ENCODE measurements around the gene TGFA. TPM values are rescaled to one million over a fixed set of nuclear protein-coding genes. Genes with fewer than 3 reads are reported as not detected.

The TGFA gene
- total RNA-seq, 1 donor from 2014 or later = 1.4 TPM

DNA sequence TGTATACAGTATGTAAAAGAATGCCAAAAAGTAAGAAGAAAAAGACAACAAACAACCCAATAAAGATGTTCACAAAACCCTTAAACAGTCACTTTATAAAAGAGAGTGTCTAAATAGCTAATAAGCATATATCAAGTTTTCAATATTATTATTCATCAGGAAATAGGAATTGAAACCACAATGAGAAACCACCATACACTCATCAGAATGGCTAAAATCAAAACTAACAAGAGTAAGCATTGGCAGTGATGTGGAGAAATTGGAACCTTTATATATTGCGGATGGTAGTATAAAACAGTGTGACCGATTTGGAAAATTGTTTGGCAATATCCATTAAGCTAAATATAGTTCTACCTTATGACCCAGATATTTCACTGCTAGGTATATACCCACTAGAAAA, 20.5 kb upstream of the TGFA start:
- Mint-ChIP-seq H3K27me3 (ENCODE audit: low read depth, unreplicated experiment) (no peaks in the 10 kb centered on the region), H3K4me1 (ENCODE audit: low read depth, unreplicated experiment) (peaks cover 11% of the 10 kb centered on the region), H3K36me3 (ENCODE audit: low read depth, unreplicated experiment) (no peaks in the 10 kb centered on the region), H3K4me3 (ENCODE audit: unreplicated experiment) (no peak overlapping the region), H3K9me3 (ENCODE audit: unreplicated experiment) (no peaks in the 10 kb centered on the region), H3K27ac (ENCODE audit: unreplicated experiment) (no peak overlapping the region)
- Histone ChIP-seq H3K4me2 (ENCODE audit: low read length) (no peak overlapping the region), H4K20me1 (ENCODE audit: insufficient read depth, low read length) (no peaks in the 10 kb centered on the region), H2AFZ (ENCODE audit: low read depth, low read length) (no peak overlapping the region), H3K4me3 (ENCODE audit: insufficient read depth, low read depth, low read length) (no peak overlapping the region), H3K9ac (ENCODE audit: low read length) (no peak overlapping the region), H3K27me3 (ENCODE audit: insufficient read depth, low read length) (peaks cover 3% of the 10 kb centered on the region), H3K9me3 (ENCODE audit: insufficient read depth, low read depth, low read length) (no peaks in the 10 kb centered on the region), H3K27ac (ENCODE audit: low read depth, low read length) (no peak overlapping the region), H3K4me1 (ENCODE audit: insufficient read depth, low read length) (no peaks in the 10 kb centered on the region), H3K36me3 (ENCODE audit: insufficient read depth, low read length) (no peaks in the 10 kb centered on the region), H3K79me2 (ENCODE audit: insufficient read depth, low read length) (no peaks in the 10 kb centered on the region)
- DNase-seq (ENCODE audit: low read depth) = no peak
- FAIRE-seq = no peak
- no peak for TF ChIP-seq EZH2 (IDR thresholded peaks at IDR 0.05; ENCODE audit: insufficient read depth, low read length)
- TF ChIP-seq, protein P1, sequence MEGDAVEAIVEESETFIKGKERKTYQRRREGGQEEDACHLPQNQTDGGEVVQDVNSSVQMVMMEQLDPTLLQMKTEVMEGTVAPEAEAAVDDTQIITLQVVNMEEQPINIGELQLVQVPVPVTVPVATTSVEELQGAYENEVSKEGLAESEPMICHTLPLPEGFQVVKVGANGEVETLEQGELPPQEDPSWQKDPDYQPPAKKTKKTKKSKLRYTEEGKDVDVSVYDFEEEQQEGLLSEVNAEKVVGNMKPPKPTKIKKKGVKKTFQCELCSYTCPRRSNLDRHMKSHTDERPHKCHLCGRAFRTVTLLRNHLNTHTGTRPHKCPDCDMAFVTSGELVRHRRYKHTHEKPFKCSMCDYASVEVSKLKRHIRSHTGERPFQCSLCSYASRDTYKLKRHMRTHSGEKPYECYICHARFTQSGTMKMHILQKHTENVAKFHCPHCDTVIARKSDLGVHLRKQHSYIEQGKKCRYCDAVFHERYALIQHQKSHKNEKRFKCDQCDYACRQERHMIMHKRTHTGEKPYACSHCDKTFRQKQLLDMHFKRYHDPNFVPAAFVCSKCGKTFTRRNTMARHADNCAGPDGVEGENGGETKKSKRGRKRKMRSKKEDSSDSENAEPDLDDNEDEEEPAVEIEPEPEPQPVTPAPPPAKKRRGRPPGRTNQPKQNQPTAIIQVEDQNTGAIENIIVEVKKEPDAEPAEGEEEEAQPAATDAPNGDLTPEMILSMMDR (IDR thresholded peaks at IDR 0.05; ENCODE audit: insufficient read depth, low read depth, low read length) = no peak

DNA sequence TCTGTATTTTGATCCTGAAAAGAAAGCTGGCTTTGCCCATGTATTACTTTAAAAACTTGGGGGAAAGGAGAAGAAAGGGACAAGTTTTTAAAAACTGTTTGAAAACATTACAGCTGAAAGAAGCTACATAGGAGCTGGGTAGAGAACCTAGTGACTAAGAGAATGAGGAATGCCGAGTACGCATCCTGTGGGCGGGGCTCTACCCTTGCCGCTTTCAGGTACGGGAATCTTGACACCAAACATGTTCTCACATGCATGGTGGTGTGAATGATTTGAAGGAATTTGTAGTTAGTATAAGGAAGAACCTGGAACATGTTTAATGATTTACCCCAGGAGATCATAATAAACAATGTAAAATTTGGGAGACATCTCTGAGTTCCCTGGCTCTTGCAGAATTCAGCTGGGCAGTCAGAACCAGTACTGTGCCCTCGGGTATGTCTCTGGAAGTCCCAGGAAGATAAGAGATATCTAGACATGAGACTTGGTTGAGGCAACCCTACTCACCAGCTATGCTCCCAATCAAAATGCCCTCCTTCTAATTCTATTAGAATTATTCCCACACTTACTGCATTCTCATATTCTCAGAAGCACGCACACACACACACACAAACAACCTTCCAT, 16.5 kb upstream of the TGFA start:
- H4K20me1 ChIP-seq (ENCODE audit: insufficient read depth, low read length) = no peaks in the 10 kb centered on the region
- Mint-ChIP-seq H3K4me1 (ENCODE audit: low read depth, unreplicated experiment) (peaks cover 9% of the 10 kb centered on the region), H3K27ac (ENCODE audit: unreplicated experiment) (peak overlapping the region; percentile 84), H3K36me3 (ENCODE audit: low read depth, unreplicated experiment) (no peaks in the 10 kb centered on the region), H3K4me3 (ENCODE audit: unreplicated experiment) (no peak overlapping the region), H3K27me3 (ENCODE audit: low read depth, unreplicated experiment) (no peaks in the 10 kb centered on the region), H3K9me3 (ENCODE audit: unreplicated experiment) (no peaks in the 10 kb centered on the region)
- no peak overlapping the region for H2AFZ ChIP-seq (ENCODE audit: low read depth, low read length)
- H3K27me3 ChIP-seq (ENCODE audit: insufficient read depth, low read length) = peaks cover 3% of the 10 kb centered on the region
- FAIRE-seq (no peak), DNase-seq (ENCODE audit: low read depth) (peak; percentile 47)
- H3K9me3 ChIP-seq (ENCODE audit: insufficient read depth, low read depth, low read length) = no peaks in the 10 kb centered on the region
- H3K4me1 ChIP-seq (ENCODE audit: insufficient read depth, low read length) = no peaks in the 10 kb centered on the region
- no peak overlapping the region for H3K27ac ChIP-seq (ENCODE audit: low read depth, low read length)
- H3K4me2 ChIP-seq (ENCODE audit: low read length) = no peak overlapping the region
- H3K36me3 ChIP-seq (ENCODE audit: insufficient read depth, low read length) = no peaks in the 10 kb centered on the region
- H3K79me2 ChIP-seq (ENCODE audit: insufficient read depth, low read length) = no peaks in the 10 kb centered on the region
- TF ChIP-seq, protein P1 (IDR thresholded peaks at IDR 0.05; ENCODE audit: insufficient read depth, low read depth, low read length) = no peak
- TF ChIP-seq EZH2 (IDR thresholded peaks at IDR 0.05; ENCODE audit: insufficient read depth, low read length) = no peak
- no peak overlapping the region for H3K9ac ChIP-seq (ENCODE audit: low read length)
- no peak overlapping the region for H3K4me3 ChIP-seq (ENCODE audit: insufficient read depth, low read depth, low read length)

DNA sequence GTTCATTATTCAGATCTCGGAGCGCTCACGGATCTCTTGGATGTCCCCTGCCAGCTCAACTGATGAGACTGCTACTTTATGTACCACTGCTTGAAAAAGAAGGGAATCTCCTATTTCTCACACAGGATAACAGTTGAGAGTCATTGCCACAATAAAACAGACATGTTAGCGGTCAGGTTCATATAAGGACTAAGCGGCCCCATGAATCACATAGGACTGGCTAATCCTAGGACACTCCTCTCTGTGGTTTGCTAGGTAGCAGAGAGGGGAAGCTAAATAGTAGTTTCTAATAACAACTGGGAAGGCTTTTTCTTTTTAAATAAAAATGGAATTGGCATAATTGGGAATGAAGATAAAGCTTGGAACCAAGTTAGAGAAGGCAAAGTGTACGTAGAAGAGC, 15.9 kb upstream of the TGFA start:
- Histone ChIP-seq H4K20me1 (ENCODE audit: insufficient read depth, low read length) (no peaks in the 10 kb centered on the region), H3K4me3 (ENCODE audit: insufficient read depth, low read depth, low read length) (no peak overlapping the region), H3K4me1 (ENCODE audit: insufficient read depth, low read length) (no peaks in the 10 kb centered on the region), H3K27me3 (ENCODE audit: insufficient read depth, low read length) (peaks cover 3% of the 10 kb centered on the region), H3K9me3 (ENCODE audit: insufficient read depth, low read depth, low read length) (no peaks in the 10 kb centered on the region), H3K27ac (ENCODE audit: low read depth, low read length) (no peak overlapping the region), H3K36me3 (ENCODE audit: insufficient read depth, low read length) (no peaks in the 10 kb centered on the region), H3K79me2 (ENCODE audit: insufficient read depth, low read length) (no peaks in the 10 kb centered on the region), H3K9ac (ENCODE audit: low read length) (no peak overlapping the region), H2AFZ (ENCODE audit: low read depth, low read length) (no peak overlapping the region), H3K4me2 (ENCODE audit: low read length) (no peak overlapping the region)
- no peaks in the 10 kb centered on the region for H3K36me3 Mint-ChIP-seq (ENCODE audit: low read depth, unreplicated experiment)
- no peaks in the 10 kb centered on the region for H3K9me3 Mint-ChIP-seq (ENCODE audit: unreplicated experiment)
- no peak overlapping the region for H3K4me3 Mint-ChIP-seq (ENCODE audit: unreplicated experiment)
- no peak for FAIRE-seq
- no peak for DNase-seq (ENCODE audit: low read depth)
- H3K27me3 Mint-ChIP-seq (ENCODE audit: low read depth, unreplicated experiment) = no peaks in the 10 kb centered on the region
- TF ChIP-seq EZH2 (IDR thresholded peaks at IDR 0.05; ENCODE audit: insufficient read depth, low read length) = no peak
- TF ChIP-seq, protein P1 (IDR thresholded peaks at IDR 0.05; ENCODE audit: insufficient read depth, low read depth, low read length) = no peak
- peaks cover 8% of the 10 kb centered on the region for H3K4me1 Mint-ChIP-seq (ENCODE audit: low read depth, unreplicated experiment)
- peak overlapping the region; percentile 84 for H3K27ac Mint-ChIP-seq (ENCODE audit: unreplicated experiment)

Data from astrocyte (in vitro differentiated cells and primary cell).